ENCODE results near the gene ITGB1BP1. TPM values are rescaled to one million over a fixed set of nuclear protein-coding genes. Genes with fewer than 3 reads are reported as not detected.
A peak's percentile ranks its signal among the peaks of the same experiment; 100 is the strongest.

Gene ITGB1BP1
- total RNA-seq, 2 donors from 2014 or later, result 29.0 to 34.4 TPM

GRCh38 chr2:9397201-9397600 is 26.1 kb downstream of the ITGB1BP1 start:
- peaks cover 35% of the 10 kb centered on the region for H3K36me3 ChIP-seq
- no peak overlapping the region for H3K4me3 ChIP-seq
- no peaks in the 10 kb centered on the region for H3K27me3 ChIP-seq
- TF ChIP-seq CTCF (IDR thresholded peaks at IDR 0.05), result no peak
- no peaks in the 10 kb centered on the region for H3K9me3 ChIP-seq
- peaks cover 0 to 16% of the 10 kb centered on the region in 2 donors for H3K4me1 ChIP-seq
- DNase-seq (ENCODE audit: low spot score), result no peak
- no peak overlapping the region for H3K27ac ChIP-seq

GRCh38 chr2:9394816-9395215 is 28.5 kb downstream of the ITGB1BP1 start:
- H3K27me3 ChIP-seq, result no peaks in the 10 kb centered on the region
- peaks cover 0 to 20% of the 10 kb centered on the region in 2 donors for H3K4me1 ChIP-seq
- H3K27ac ChIP-seq, result no peak overlapping the region
- TF ChIP-seq CTCF (IDR thresholded peaks at IDR 0.05), result no peak
- peaks cover 33% of the 10 kb centered on the region for H3K36me3 ChIP-seq
- H3K4me3 ChIP-seq, result no peak overlapping the region
- DNase-seq (ENCODE audit: low spot score), result no peak
- no peaks in the 10 kb centered on the region for H3K9me3 ChIP-seq

- peaks cover 0 to 20% of the 10 kb centered on the region in 2 donors for H3K4me1 ChIP-seq
- DNase-seq (ENCODE audit: low spot score), result peak; percentile 69
- H3K4me3 ChIP-seq, result no peak overlapping the region
- H3K9me3 ChIP-seq, result no peaks in the 10 kb centered on the region
- peaks cover 46% of the 10 kb centered on the region for H3K36me3 ChIP-seq
- H3K27ac ChIP-seq, result peak overlapping the region; percentile 61 to 71
- no peaks in the 10 kb centered on the region for H3K27me3 ChIP-seq
- TF ChIP-seq CTCF (IDR thresholded peaks at IDR 0.05), result no peak
These were observed 30.2 kb downstream of the ITGB1BP1 start for GRCh38 chr2:9392898-9393765.

GRCh38 chr2:9391961-9392720 is 31.2 kb downstream of the ITGB1BP1 start:
- peak overlapping the region; percentile 61 to 71 for H3K27ac ChIP-seq
- no peak overlapping the region for H3K4me3 ChIP-seq
- no peak for DNase-seq (ENCODE audit: low spot score)
- peaks cover 46% of the 10 kb centered on the region for H3K36me3 ChIP-seq
- H3K27me3 ChIP-seq, result no peaks in the 10 kb centered on the region
- no peak for TF ChIP-seq CTCF (IDR thresholded peaks at IDR 0.05)
- peaks cover 0 to 20% of the 10 kb centered on the region in 2 donors for H3K4me1 ChIP-seq
- H3K9me3 ChIP-seq, result no peaks in the 10 kb centered on the region

- no peak for TF ChIP-seq CTCF (IDR thresholded peaks at IDR 0.05)
- no peak overlapping the region for H3K27ac ChIP-seq
- H3K4me3 ChIP-seq, result no peak overlapping the region
- H3K4me1 ChIP-seq, result peaks cover 0 to 20% of the 10 kb centered on the region in 2 donors
- no peaks in the 10 kb centered on the region for H3K27me3 ChIP-seq
- H3K36me3 ChIP-seq, result peaks cover 38% of the 10 kb centered on the region
- DNase-seq (ENCODE audit: low spot score), result no peak
- no peaks in the 10 kb centered on the region for H3K9me3 ChIP-seq
These were observed 32.3 kb downstream of the ITGB1BP1 start for GRCh38 chr2:9390991-9391390.
